GM19467 (cell line): ENCODE results near the gene JTB.
"Not testable (repeated sequence)": the region's sequence is repeated elsewhere in the genome, so short reads cannot be mapped to it uniquely, and the experiment has no call there.

Source experiments
- ATAC-seq: cut with Tn5 transposase; IDR thresholded peaks from one replicate; pipeline ENCODE4 v1.9.1; 2021; ENCODE audit warnings: mild to moderate bottlenecking, moderate library complexity; ENCODE audit not compliant: unreplicated experiment

JTB gene

DNA sequence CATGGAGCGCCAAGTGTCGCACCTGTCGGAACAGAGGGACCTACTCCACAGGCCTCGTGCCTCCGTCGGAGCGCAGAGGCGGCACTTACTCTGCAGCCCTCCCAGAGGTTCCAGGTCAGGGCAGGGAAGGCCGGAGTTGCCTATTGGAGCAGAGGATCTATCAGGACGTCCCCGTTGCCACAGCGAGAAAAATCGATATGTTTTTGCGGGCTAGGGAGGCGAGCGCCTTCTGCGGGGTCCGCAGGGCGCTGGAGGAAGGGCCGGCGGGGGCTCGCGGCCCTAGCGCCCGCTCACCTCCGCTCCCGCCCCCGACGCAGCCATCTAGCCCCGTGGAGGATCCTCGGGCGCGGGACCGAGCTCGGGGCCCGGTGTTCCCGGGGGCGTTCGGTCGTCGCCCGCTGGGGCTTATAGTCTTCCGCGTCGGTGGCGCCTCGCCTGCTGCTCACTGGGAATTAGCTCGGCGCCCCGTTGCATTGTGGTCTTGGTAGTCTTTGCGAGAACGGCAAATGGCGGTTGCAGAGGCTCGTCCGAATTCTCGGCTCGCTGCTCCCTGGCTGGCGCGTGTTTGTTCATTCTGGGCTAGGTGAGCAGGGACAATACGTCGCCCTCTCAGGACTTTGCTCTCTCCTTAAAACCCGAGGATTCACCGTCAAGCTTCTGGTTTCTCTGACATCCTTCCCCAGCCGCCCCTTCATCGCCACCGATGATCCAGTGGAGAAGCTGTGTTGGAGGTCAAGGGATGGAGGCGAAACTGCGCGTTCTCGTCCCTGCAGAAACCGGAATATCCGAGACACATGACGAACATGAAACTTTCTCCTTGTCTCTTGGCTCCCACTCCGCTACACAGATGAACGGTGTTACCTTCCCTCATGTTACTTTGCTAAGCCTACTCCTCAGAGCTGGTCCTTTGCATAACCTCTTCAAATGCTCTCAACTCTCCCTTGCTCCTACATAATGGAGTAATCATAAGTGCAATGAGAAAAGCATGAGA lies at the start of gene JTB:
JTB (minus strand) TSS at position 425 of the 991 bp plus-strand sequence; CDS start at position 3, 422 bp downstream.
- peak; percentile 66 for ATAC-seq

GRCh38 chr1:154019940-154020339 lies 42.5 kb upstream of the JTB start:
- ATAC-seq, result no peak

- no peak for ATAC-seq
These were observed 41.8 kb upstream of the JTB start for GRCh38 chr1:154019269-154019668.

DNA sequence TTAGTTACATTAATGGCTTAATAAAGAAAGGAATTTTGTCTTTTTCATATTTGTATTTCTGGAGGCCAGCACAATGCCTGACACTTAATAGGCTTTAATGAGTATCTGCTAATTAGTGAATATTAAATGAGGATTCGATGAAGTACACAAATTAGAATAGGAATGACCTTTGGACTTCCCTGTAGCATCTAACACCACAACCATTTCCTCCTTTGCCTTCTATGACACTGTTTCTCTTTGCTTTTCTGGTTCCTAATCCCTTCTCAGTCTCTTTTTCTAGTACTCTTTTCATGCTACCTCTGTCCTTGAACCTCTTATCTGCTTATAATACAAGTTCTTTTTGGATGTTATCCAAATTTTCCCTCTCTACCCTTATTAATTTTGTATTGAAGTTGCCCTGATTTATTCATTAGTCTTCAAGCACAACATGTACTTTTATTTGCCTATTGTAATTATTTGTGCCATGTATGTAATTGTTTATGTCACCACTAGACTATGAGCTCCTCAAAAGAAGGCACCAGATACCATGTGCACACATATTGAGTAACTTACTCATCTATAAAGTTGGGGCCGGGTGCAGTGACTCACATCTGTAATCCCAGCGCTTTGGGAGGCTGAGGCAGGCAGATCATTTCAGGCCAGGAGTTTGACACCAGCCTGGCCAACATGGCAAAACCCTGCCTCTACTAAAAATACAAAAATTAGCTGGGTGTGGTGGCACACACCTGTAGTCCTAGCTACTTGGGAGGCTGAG lies 36.9 kb upstream of the JTB start:
- ATAC-seq, result no peak

GRCh38 chr1:154012543-154012942 lies 35.1 kb upstream of the JTB start:
- ATAC-seq, result not testable (repeated sequence)

- no peak for ATAC-seq
These were observed 34.7 kb upstream of the JTB start for GRCh38 chr1:154012129-154012528.

GRCh38 chr1:154006136-154006535 lies 28.7 kb upstream of the JTB start:
- no peak for ATAC-seq

DNA sequence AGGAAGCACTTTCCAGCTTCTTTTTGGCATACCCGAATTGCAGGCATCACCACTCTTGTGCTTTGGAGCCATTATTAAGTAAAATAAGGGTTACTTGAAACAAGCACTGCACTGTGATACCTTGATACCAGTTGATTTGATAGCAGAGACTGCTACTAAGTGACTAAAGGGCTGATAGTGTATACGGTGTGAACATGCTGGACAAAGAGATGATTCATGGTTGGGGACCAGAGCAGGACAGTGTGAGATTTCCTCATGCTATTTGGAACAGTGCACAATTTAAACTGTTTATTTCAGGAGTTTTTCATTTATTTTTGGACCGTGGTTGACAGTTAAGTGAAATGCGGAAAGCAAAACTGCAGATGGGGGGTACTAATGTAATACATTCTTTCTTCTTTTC lies 22.9 kb upstream of the JTB start:
- ATAC-seq, result no peak

GRCh38 chr1:153996882-153997281 lies 19.4 kb upstream of the JTB start:
- ATAC-seq, result not testable (repeated sequence)

DNA sequence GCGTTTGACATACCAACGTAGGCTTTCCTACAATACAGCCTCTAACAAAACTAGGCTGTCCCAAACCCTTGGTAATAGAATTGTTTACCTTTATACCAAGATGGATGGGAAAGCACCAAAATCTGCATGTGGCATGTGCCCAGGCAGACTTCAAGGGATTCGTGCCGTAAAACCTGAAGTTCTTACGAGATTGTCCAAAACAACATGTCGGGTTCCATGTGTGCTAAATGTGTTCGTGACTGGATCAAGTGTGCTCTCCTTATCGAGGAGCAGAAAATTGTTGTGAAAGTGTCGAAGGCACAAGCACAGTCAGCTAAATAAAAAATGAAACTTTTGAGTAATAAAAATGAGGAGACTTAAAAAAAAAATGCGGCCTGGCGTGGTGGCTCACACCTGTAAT lies 18.2 kb upstream of the JTB start:
- ATAC-seq, result no peak

- no peak for ATAC-seq
These were observed 17.7 kb upstream of the JTB start for GRCh38 chr1:153995202-153995601.

DNA sequence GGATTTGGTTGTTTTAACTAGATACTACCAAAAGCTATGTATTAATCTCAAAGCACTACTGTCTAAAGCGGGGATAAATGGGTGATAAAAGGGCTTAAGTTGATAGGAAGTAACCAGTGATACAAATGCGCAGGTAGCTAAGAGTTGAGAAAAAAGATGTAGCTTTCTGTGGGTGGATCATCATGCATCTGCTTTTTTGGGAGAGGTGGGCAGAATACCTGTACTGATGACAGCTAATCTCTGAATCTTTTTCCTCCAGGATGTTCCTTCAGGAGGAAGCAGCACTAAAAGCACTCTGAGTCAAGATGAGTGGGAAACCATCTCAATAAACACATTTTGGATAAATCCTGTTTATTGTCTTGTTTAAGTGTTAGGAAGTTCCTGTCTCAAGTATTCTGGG lies 14.3 kb upstream of the JTB start:
- ATAC-seq, result no peak

GRCh38 chr1:153991151-153991630 lies 13.7 kb upstream of the JTB start:
- no peak for ATAC-seq

DNA sequence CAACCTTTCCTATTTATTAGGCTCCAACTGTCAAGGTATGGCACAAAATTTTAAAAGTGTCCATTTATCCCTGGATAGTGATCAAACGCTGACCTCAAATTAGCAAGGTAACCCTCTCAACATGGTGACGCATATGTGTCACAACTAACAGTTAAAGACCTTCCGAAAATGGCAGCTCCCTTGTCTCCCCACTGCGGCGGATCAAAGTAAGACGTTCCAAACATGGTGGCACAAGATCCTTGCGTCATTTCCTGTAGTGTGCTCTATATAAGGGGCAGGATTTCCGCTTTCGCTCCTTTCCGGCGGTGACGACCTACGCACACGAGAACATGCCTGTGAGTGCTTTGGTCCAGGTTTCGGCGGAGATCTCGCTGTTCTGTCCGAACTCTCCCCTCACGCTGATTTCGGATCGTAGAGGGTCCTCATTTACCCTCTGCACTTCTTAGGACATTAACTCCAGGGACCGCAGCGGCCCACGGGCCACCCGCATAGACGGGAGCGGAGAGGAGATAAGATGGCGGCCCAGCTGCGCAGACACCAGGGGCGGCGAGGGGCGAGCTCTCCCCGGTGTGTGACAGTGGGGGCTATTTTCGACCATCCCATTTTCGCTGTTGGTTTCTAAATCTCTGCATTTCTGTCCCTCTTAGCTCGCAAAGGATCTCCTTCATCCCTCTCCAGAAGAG lies 13.1 kb upstream of the JTB start, which contains the start of gene RPS27:
RPS27 (plus strand) TSS at position 295 of the 683 bp plus-strand sequence; CDS start at position 330, 35 bp downstream.
- ATAC-seq, result peak; percentile 72

- no peak for ATAC-seq
These were observed 10.1 kb upstream of the JTB start for GRCh38 chr1:153987621-153988020.

GRCh38 chr1:153985941-153986761 lies 8.7 kb upstream of the JTB start, which contains the start of gene RAB13:
Gene RAB13 (minus strand): TSS chr1:153986339. CDS start chr1:153986236, 103 bp downstream.
- no peak for ATAC-seq

DNA sequence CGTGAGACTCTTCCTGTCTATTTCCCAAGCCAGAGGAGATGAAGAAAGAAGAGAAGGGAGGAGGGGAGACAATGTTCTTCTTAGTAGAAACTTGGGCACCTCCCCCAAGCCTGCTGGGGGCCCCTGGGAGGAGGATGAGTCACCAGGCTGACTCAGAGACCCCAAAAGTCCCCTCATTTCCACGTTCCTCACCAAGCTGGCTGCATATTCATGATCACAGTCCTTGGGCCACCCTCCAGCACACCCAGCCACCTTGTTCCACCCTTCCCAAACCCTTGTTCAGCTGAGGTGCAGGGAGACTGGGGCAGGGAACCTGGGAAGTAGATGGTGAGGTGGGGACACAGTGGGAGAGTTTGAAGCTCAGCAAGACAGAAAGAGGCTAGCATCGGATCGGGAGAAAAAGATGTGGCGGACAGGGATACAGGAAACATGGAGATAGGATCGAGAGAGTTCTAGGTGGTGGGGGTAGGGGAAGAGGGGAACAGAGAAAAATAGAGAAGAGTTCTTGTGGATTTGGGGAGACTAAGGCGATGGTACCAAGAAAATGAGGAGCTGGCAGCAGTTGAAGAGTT lies 8.0 kb upstream of the JTB start:
- ATAC-seq, result no peak

DNA sequence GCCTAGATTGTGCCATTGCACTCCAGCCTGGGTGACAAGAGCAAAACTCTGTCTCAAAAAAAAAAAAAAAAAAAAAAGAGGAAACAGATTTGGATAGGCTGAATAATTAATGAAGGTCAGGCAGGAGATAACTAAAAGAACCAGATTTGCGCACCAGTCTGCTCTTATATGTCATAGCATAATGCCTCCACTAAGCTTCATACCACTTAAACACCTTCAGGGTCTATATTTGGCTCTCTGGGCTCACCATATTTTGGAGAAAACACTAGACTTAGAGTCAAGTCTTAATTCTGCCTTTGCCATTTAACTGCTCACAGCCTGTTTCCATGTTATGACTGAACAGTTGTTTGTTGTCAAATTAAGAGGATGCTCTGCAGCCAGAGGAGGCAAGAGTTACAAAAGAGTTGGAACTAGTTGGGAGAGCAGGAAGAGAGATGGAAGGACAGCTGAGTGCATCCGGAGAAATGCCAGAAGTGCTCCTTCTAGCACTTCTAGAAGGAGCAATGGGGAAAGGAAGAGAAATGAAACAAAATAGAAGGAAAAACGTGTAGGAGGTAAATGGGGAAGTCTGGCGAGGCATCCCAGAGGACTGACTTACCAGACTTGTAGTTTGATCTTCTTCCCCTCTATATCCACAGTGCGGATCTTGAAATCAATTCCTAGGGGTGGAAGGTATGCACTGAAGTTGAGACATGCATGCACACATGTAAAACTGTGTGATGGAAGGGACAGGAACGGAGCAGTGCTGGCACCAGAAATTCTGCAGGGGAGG lies 6.8 kb upstream of the JTB start:
- no peak for ATAC-seq

DNA sequence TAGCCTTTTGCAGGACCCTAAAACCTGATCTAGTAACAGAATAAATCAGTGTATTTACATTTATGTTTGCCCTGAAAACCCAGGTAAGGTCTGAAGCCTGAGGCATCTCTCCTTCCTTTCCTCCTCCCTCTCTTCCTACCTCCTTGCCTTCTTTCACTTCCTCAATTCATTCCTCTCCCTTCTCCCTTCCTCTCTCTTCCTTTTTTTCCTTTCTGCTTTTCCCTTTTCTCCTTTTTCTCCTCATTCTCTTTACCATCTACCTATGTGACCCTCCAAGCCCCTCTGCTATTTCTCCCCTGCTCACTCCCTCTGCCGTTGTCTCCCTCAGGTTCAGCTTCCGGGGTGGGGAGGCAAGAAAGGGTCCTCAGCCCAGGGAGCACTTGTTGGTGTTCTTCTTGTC lies 4.3 kb upstream of the JTB start:
- ATAC-seq, result not testable (repeated sequence)
